ENCODE measurements around the gene ANKRD12.

GRCh38 chr18:9139400-9140039 lies 2.9 kb downstream of the ANKRD12 start:
- TF ChIP-seq POLR2A (IDR thresholded peaks at IDR 0.05) (no peak), CTCF (IDR thresholded peaks at IDR 0.05) (no peak)
